Measurements from ENCODE around the gene CFD. TPM values are rescaled to one million over a fixed set of nuclear protein-coding genes. Genes with fewer than 3 reads are reported as not detected.

The CFD gene
- total and polyA plus RNA-seq, 8 donors = 2.5 to 48.8 (median 15.0) TPM

GRCh38 chr19:900043-900301 lies 40.5 kb downstream of the CFD start:
- FAIRE-seq = no peak
- H3K27ac ChIP-seq = no peak overlapping the region
- peak in 2 of 6 donors; percentile 54 to 62 for DNase-seq
- peaks cover 0 to 5% (median 3%) of the 10 kb centered on the region in 3 donors for H3K36me3 ChIP-seq
- WGBS, 2 donors = 89 to 93% methylated on average over 13 to 15 of the region's 15 CpGs
- H3K4me1 ChIP-seq = no peaks in the 10 kb centered on the region
- H3K4me3 ChIP-seq = no peak overlapping the region
- H3K27me3 ChIP-seq = no peaks in the 10 kb centered on the region
- H3K9me3 ChIP-seq = no peaks in the 10 kb centered on the region
- intact Hi-C loops (cut with DNase I) = no loop called here
- TF ChIP-seq CTCF (IDR thresholded peaks at IDR 0.05) = no peak
- no peak for ATAC-seq

DNA sequence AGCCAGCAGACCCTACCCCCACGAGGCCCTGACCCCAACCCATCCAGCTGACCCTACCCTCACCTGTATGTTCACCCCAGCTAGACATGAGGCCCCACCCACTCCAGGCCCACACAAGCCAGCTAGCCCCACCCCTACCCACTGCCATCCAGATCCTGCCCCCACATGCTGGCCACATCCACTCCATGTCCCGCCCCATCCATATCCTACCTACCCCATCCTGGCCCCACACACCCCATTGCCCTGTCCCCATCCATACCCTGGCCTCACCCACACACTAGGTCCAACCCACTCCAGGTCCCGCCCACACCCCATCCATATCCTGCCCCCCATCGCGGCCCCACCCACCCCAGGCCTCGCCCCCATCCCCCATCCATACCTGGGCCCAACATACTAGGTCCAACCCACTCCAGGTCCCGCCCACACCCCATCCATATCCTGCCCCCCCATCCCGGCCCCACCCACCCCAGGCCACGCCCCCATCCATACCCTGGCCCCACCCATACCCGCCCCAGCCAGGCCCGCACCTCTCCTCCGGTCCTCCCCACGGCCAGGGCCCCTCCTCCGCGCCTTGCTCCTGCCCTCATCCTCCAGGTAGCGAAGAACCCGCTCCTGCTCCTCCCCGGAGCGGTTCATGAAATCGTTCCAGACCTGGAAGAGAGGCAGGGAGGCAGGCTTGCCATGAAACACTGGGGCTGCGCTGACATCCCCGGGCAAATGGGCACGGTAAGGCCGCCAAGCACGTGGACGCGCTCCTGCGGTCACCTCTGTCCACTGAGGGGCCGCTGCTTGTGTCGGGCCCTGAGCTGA lies 41.0 kb downstream of the CFD start:
- Histone ChIP-seq H3K36me3 (peaks cover 0 to 5% (median 3%) of the 10 kb centered on the region in 3 donors), H3K27me3 (no peaks in the 10 kb centered on the region), H3K4me3 (no peak overlapping the region), H3K9me3 (no peaks in the 10 kb centered on the region), H3K27ac (no peak overlapping the region), H3K4me1 (no peaks in the 10 kb centered on the region)
- TF ChIP-seq CTCF (IDR thresholded peaks at IDR 0.05) = no peak
- FAIRE-seq = no peak
- intact Hi-C loops (cut with DNase I) = no loop called here
- WGBS, 2 donors = 81 to 82% methylated on average over 25 to 30 of the region's 30 CpGs
- peak in 2 of 6 donors; percentile 55 to 66 for DNase-seq
- peak in 1 of 4 donors; percentile 5 for ATAC-seq

GRCh38 chr19:901216-902092 lies 42.0 kb downstream of the CFD start:
- H3K27me3 ChIP-seq = no peaks in the 10 kb centered on the region
- no peaks in the 10 kb centered on the region for H3K4me1 ChIP-seq
- H3K4me3 ChIP-seq = no peak overlapping the region
- H3K9me3 ChIP-seq = no peaks in the 10 kb centered on the region
- peaks cover 0 to 5% (median 3%) of the 10 kb centered on the region in 3 donors for H3K36me3 ChIP-seq
- H3K27ac ChIP-seq = no peak overlapping the region
- intact Hi-C loops (cut with DNase I) = no loop called here
- TF ChIP-seq CTCF (IDR thresholded peaks at IDR 0.05) = no peak
- ATAC-seq = no peak
- WGBS, 2 donors = 92 to 93% methylated on average over 27 of the region's 27 CpGs
- peak in 2 of 6 donors; percentile 45 to 63 for DNase-seq
- FAIRE-seq = no peak

GRCh38 chr19:902093-902370 lies 42.6 kb downstream of the CFD start:
- Histone ChIP-seq H3K27me3 (no peaks in the 10 kb centered on the region), H3K4me1 (no peaks in the 10 kb centered on the region), H3K4me3 (no peak overlapping the region), H3K36me3 (peaks cover 0 to 5% (median 3%) of the 10 kb centered on the region in 3 donors), H3K27ac (no peak overlapping the region), H3K9me3 (no peaks in the 10 kb centered on the region)
- ATAC-seq (no peak), DNase-seq (no peak), FAIRE-seq (no peak)
- intact Hi-C loops (cut with DNase I) = no loop called here
- 86 to 92% methylated on average over 7 of the region's 7 CpGs for WGBS, 2 donors
- no peak for TF ChIP-seq CTCF (IDR thresholded peaks at IDR 0.05)

Data from pancreas (tissue), 10 donors.